K562 (cell line): Measurements from ENCODE around the gene OR2B2. TPM values are rescaled to one million over a fixed set of nuclear protein-coding genes. Genes with fewer than 3 reads are reported as not detected.
A peak's percentile ranks its signal among the peaks of the same experiment; 100 is the strongest.

Source experiments
- ARID2 ChIP-seq: fragments of 450-650 bp; IDR thresholded peaks from 2 replicates; pipeline ENCODE4 v1.6.1; 2017; ENCODE audit warnings: antibody characterized with exemption, mild to moderate bottlenecking
- CHD1 ChIP-seq: fragments of 200-600 bp; sonication (generic); IDR thresholded peaks from one replicate; pipeline ENCODE4 v1.6.1; 2012; ENCODE audit warnings: mild to moderate bottlenecking, moderate library complexity, low read length, inconsistent platforms
- E2F6 ChIP-seq, 2 experiments: IDR thresholded peaks; 2 replicates each; pipeline ENCODE4 v1.6.1; 2011; ENCODE audit warnings: borderline replicate concordance in 1 of 2, control low read depth in 1 of 2, low read depth in 1 of 2, low read length in 1 of 2, mild to moderate bottlenecking in 1 of 2, mixed read lengths in 1 of 2, moderate library complexity in 1 of 2; ENCODE audit not compliant: insufficient read depth in 1 of 2, insufficient read length in 1 of 2, poor library complexity in 1 of 2, severe bottlenecking in 1 of 2; ENCODE audit errors: extremely low read depth in 1 of 2
- ELF1 ChIP-seq: fragments of 200-800 bp; sonication (Bioruptor generic); IDR thresholded peaks from 2 replicates; pipeline ENCODE4 v1.6.1; 2016; ENCODE audit warnings: missing genetic modification characterization, missing compliant biosample characterization
- HDAC8 ChIP-seq: fragments of 450-650 bp; IDR thresholded peaks from 2 replicates; pipeline ENCODE4 v1.6.1; 2016; ENCODE audit warnings: mild to moderate bottlenecking, missing genetic modification characterization, moderate library complexity, missing compliant biosample characterization
- JUNB ChIP-seq: fragments of 450-650 bp; formaldehyde crosslinking; conservative IDR thresholded peaks from 2 replicates; pipeline ENCODE4 v1.4.0; 2020; ENCODE audit warnings: mild to moderate bottlenecking
- MGA ChIP-seq: fragments of 450-650 bp; IDR thresholded peaks from 2 replicates; pipeline ENCODE4 v1.6.1; 2016; ENCODE audit warnings: mild to moderate bottlenecking, moderate library complexity
- NFXL1 ChIP-seq: fragments of 450-650 bp; formaldehyde crosslinking; IDR thresholded peaks from 2 replicates; pipeline ENCODE4 v1.4.0; 2021; ENCODE audit warnings: mild to moderate bottlenecking
- RAD51 ChIP-seq: fragments of 450-650 bp; IDR thresholded peaks from 2 replicates; pipeline ENCODE4 v1.7.1; 2016; ENCODE audit warnings: low read depth, mild to moderate bottlenecking, borderline replicate concordance
- RBM25 ChIP-seq: fragments of 200-400 bp; formaldehyde crosslinking; IDR thresholded peaks from 2 replicates; pipeline ENCODE4 v1.6.1; 2018; ENCODE audit warnings: low read length, low read depth, moderate library complexity; ENCODE audit not compliant: severe bottlenecking
- SRSF1 ChIP-seq: fragments of 200-400 bp; formaldehyde crosslinking; IDR thresholded peaks from 2 replicates; pipeline ENCODE4 v1.6.1; 2017; ENCODE audit warnings: mild to moderate bottlenecking, low read depth, low read length, moderate library complexity
- STAG1 ChIP-seq: sonication (generic); formaldehyde crosslinking; IDR thresholded peaks from 2 replicates; pipeline ENCODE4 v1.5.0; 2020; ENCODE audit warnings: missing genetic modification reagents, borderline replicate concordance
- TCF3 ChIP-seq: sonication (generic); formaldehyde crosslinking; IDR thresholded peaks from 2 replicates; pipeline ENCODE4 v1.4.0; 2020; ENCODE audit warnings: mild to moderate bottlenecking, missing genetic modification reagents
- TSC22D4 ChIP-seq: fragments of 450-650 bp; IDR thresholded peaks from 2 replicates; pipeline ENCODE4 v1.6.1; 2016; ENCODE audit warnings: missing genetic modification characterization, missing biosample characterization, control low read depth
- ZNF316 ChIP-seq: fragments of 450-650 bp; IDR thresholded peaks from 2 replicates; pipeline ENCODE4 v1.6.1; 2016
- polyA plus RNA-seq, 8 experiments: library from polyadenylated mRNA; depleted of rRNA in 4 of 8; stranded (reverse) in 5 of 8; unstranded in 3 of 8; fragments of >200 nt; fragmentation: Nextera tagmentation in 2 of 8; fragmentation: Illumina TruSeq in 1 of 8; extraction: Ambion mirVana in 2 of 8; extraction: Trizol in 1 of 8; gene quantifications; 2 replicates each; pipeline versions ENCODE4 v1.2.1 to v1.2.3, GENCODE V29; 2011 to 2014; ENCODE audit warnings: inconsistent platforms in 1 of 8, missing spikeins in 1 of 8
- total RNA-seq, 7 experiments: library from RNA; depleted of rRNA in 6 of 7; stranded (reverse); fragments of >200 nt in 6 of 7; fragmentation: Illumina TruSeq in 2 of 7; extraction: Trizol in 2 of 7; gene quantifications; 2 replicates each; pipeline versions ENCODE4 v1.2.1 to v1.2.3, GENCODE V29; 2011 to 2021; ENCODE audit warnings: low replicate concordance in 1 of 7

OR2B2 gene
- total and polyA plus RNA-seq, 9 of the 15 experiments (the other 6 are each of a cell fraction or from before 2014, with no cell fraction given): 0.24 TPM; not detected in 8

GRCh38 chr6:27867051-27867944 is 44.9 kb downstream of the OR2B2 start (continued):
- TF ChIP-seq MGA (no peak), ELF1 (no peak), RAD51 (no peak), TSC22D4 (no peak), CHD1 (peak; percentile 82), SRSF1 (no peak; the same call in 1 of the 2 replicates), TCF3 (CRISPR knock-in tag) (no peak), ZNF316 (no peak), NFXL1 (CRISPR knock-in tag) (no peak), STAG1 (CRISPR knock-in tag) (no peak), HDAC8 (tag) (no peak), E2F6 (IDR thresholded peaks at IDR 0.05; ENCODE audit: borderline replicate concordance in 1 of 2, extremely low read depth in 1 of 2, insufficient read depth in 1 of 2, insufficient read length in 1 of 2, low read depth in 1 of 2, low read length in 1 of 2, poor library complexity in 1 of 2, severe bottlenecking in 1 of 2) (no peak), JUNB (no peak), ARID2 (no peak), RBM25 (no peak)
